COLO829 (cell line): ENCODE measurements around the gene ELOA2.
"Not testable (repeated sequence)": the region's sequence is repeated elsewhere in the genome, so short reads cannot be mapped to it uniquely, and the experiment has no call there.

ENCODE experiments used
- DNase-seq: peaks from one replicate; pipeline ENCODE4 v3.0.0; 2012; ENCODE audit warnings: low spot score

Gene ELOA2

GRCh38 chr18:47022821-47023220, 12.6 kb downstream of the ELOA2 start:
- not testable (repeated sequence) for DNase-seq

GRCh38 chr18:47020757-47021156, 14.7 kb downstream of the ELOA2 start:
- DNase-seq, result not testable (repeated sequence)

- DNase-seq, result not testable (repeated sequence)
These were observed 15.6 kb downstream of the ELOA2 start for GRCh38 chr18:47019870-47020269.
